SIG-M5 treated with dmso at 0.1 percent for 504 hours (cell line): ENCODE data around the gene TRAF3.

Experiments
- DNase-seq: peaks from one replicate; lab custom pipeline; 2025; ENCODE audit not compliant: unreplicated experiment; lab: John Stamatoyannopoulos, UW

TRAF3 gene

DNA sequence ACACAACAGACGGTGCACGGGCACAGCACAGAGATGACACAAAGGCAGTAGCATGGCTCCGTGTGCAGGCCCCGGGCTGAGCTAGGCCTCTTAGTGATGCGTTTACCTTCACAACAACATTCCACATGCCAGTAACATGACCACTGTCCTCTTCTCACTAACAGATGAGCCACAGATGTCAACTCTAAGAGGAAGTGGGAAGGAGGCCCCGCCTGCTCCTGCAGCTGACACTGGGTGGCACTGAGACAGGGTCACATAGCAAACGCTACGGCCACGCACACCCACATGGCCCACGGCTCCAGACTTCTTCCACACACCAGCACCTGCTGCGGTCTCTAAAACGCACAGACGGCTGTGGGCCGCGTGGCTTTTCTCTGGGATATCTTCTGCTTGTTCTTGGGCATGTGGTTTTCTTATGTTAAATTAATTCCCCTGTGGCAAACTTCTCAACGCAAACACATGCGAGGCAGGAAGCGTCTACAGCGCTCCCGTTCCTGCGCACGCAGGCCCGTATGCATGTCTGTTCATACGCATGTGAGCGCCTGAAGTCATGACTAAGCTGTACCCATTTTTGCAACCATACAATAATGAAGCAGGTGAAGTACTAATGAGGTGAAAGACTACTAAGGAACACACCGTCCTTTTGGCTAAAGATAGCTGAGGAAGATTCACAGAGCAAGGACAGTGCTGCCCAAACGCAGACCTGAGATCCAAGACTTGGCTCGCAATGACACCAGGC, 172.0 kb downstream of the TRAF3 start:
- DNase-seq, result peak; percentile 19

DNA sequence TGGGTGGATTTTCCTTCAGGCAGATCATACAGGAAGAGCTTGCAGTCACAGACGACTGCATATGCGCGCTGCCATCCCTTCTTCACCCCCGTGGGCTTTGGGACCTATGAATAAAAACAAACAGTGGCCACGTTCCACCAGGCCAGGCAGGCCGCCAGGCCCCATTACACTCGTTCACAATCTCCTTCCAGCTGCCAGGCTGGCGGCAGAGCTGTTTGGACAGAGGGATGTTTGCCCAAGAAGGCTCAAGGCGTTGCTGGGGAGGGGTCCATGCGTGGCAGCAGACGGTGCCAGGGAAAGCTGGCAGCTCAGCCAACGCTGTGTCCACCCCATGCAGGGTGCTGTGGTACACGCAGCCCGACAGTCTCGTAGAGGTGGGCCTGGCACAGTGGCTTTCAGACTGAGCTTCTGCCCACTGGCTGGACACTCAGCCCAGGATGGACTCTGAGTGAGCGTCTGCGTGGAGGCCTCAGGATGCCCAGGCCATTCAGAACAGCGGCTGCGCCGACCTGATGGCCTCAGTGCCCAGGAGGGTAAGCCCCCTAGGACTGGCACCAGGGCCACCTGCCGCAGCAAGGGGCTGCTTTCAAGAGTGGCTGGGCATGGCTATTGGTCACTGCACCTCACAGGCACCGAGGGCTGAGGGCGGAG, 172.7 kb downstream of the TRAF3 start:
- no peak for DNase-seq

DNA sequence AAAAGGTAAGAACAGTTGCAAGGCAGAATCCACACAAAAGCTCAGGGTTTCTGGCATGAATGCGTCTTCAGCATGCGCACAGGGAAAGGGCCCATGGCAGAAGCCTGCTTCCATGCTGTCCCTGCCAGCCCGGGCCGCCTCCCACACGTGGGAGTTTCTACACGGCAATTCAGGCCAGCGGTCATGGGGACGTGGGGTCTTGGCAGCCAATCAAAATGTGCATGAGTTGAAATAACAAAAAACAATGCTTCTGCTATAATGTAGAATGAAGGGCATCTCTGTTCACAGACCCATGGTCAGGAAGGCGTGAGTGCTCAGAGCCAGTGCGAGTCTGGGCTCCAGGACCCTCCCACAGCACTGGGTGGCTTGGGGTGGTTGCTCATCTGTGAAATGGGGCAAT, 173.8 kb downstream of the TRAF3 start:
- no peak for DNase-seq

DNA sequence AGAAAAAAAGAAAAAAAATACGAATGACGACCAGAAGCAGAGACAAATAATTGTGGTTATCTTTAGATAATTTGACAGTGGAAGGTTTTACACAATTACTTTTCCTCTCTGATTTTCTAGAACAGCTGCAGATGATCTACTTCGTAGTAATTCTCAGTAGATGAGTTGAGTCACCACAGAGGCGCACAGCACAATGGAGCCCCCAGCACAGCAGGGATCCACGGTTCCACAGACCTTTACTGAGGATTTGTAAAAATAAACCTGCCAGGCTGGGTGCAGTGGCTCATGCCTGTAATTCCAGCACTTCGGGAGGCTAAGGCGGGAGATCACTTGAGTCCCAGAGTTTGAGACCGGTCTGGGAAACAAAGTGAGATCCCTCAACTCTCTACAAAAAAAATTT, 174.6 kb downstream of the TRAF3 start:
- DNase-seq, result no peak

DNA sequence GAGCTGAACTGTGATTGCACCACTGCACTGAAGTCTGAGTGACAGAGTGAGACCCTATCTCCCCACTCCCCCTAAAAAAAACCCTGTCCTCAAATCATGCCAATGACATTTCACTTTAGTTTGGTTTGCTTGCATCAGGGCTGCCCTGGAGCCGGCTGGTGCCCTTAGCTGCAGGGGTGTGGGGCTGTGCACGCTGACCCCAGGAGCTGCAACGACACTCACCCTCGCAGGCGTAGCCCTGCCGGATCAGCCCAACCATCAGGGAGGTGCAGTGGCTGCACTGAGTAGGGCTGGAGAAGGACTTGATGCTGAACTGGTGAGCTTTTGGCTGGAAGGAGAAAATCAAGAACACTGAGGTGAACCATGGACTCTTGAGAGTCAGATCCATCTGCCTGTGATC, 175.0 kb downstream of the TRAF3 start:
- no peak for DNase-seq

DNA sequence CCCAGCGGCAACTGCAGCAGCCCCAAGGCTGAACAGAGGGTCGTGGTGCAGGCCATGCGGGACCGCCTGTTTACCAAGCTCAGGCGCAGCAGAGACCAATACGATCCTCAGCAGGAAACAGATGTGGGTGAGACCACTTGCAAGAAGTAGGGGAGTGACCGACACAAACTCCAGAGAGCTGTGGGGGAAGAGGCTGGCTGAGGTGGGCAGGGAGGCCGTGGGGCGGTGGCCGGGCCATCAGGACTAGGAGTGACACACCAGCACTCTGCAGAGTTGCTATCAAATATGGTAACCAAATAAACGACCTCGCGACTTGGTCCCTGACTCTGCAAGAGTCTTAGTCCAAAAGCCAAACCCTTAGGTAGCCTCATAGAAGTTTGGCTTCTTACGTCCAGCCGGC, 175.9 kb downstream of the TRAF3 start:
- no peak for DNase-seq

DNA sequence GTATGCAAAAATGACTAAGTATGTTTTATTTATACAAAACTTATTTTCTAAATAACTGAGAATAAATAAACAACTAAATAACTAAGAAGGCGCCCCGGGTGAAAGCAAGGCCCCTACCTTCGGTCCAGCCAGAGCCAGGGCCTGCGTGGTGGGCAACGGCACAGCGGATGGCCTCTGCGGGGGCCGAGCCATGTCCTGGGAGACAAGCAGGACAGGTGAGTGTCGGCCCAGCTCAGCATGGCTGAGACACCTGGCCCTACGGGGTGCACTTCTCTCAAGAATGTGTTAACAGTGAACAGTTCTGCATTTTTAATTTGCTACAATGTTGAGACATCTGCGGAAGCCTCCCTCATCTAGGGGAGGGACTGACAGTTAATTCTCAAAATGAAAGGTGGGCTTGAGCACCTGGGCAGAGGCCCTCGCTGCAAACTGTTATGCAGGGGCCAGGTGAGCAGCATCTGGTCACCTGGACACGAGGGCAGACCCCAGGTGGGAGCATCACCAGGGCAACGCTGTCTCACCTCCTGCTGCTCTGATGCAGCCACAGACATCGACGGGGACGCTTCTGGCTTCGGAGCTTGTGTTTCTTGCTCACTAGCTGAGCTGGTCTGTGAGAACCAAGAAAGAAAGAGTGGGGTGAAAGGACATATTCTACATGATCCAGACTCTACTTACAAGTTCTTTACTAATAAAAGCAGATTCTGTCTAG, 177.0 kb downstream of the TRAF3 start:
- DNase-seq, result no peak

DNA sequence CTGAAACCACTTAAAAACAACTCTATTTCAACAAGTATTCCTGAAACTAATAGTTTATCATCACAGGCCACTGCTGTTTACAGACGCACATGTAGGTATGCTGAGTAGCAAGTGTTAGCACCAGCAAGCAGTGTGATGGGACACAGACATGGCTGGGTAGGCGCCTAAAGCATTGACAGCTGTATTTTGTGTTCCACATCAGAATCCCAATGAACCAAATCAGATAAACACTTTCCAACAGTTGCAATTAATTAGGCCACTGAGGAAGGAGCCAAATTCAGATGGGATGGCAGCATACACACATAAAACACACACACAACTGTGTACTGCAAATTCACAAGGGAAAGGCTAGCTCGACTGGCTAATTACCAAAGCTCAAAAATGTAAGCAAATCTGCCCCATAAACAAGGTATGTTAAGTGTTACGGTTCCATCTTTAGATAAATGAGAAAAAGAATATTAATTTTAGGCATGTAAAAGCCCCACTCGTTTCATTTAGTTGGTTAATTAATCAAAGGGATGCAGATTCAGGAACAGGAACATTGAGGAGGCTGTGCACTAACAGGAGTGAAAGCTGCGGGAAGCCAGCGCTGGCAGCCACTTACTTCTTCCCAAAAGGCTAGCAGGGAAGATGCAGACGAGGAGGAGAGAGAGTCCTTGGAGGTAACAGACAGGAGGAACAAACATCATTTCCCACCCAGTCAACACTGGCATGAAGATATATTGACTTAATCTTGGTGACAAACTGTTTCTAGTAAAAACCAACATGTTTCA, 178.6 kb downstream of the TRAF3 start:
- no peak for DNase-seq

DNA sequence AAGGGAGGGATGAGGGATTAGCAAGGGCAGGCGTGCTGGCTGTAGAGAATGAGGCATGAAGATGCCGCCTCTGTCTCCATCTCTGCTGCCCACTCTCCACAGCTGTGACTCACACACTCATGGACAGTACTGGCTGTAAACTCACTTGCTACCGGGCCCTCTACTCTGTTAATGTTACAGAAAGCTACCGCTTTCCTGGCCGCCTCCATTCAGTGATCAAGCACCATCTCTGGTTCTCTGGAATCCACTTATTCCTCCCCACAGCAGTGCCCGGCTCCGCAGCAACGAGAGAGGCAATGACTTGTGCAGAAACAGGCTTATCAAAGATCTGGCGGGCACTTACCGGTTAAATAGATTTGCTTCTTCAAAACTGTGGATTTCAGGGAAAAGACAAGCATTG, 180.0 kb downstream of the TRAF3 start:
- no peak for DNase-seq

DNA sequence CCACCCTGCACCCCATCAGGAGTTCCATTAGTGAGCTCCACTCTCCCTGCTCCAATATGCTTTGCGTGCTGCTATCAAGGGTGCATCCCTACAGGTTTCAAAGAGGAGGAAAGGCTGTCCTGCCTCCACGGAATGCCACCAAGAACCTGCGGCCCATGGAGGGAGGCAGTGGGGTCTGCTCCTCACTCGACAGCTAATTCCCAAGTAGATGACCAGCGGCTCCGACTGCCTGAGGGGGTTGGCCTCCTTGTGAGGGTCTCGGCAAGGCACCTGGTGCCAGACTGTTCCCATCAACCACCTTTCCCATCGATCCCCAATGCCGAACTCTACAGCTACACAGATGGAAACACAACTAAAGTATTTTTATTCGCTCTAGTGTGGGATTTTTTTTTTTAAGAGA, 181.2 kb downstream of the TRAF3 start:
- DNase-seq, result no peak
